ENCODE data around the gene LY6G6C.

- TF ChIP-seq POLR2A (IDR thresholded peaks at IDR 0.05) (no peak), CTCF (IDR thresholded peaks at IDR 0.05) (no peak)
Measured at GRCh38 chr6:31697555-31697954, 24.0 kb downstream of the LY6G6C start.
